AG04449 (cell line): Measurements from ENCODE around the gene NAV2.

Source experiments
- CTCF ChIA-PET: fragments of 350-600 bp; formaldehyde crosslinking; extraction: SDS; loops from one replicate; lab custom pipeline; 2021; ENCODE audit warnings: antibody characterized with exemption; lab: Yijun Ruan, JAX
- POLR2A ChIA-PET: fragments of 400-600, 350-600 bp; formaldehyde crosslinking; extraction: SDS; loops from one replicate; lab custom pipeline; 2020; ENCODE audit warnings: antibody characterized with exemption, inconsistent platforms; lab: Yijun Ruan, JAX
- DNase-seq: peaks from one replicate; pipeline ENCODE4 v3.0.0-alpha.2; 2010; ENCODE audit warnings: low read depth, low spot score
- H3K4me3 ChIP-seq: 2 replicates; pipeline ENCODE4 v1.5.1; 2011; ENCODE audit warnings: low read depth, mild to moderate bottlenecking, control low read depth, low read length
- TF ChIP-seq, protein P1 (sequence below): IDR thresholded peaks from one replicate; pipeline ENCODE4 v1.5.1; 2011; ENCODE audit warnings: mild to moderate bottlenecking, moderate library complexity, low read length, control low read depth, inconsistent platforms; ENCODE audit not compliant: insufficient read depth; ENCODE audit errors: missing control alignments

Gene NAV2

DNA sequence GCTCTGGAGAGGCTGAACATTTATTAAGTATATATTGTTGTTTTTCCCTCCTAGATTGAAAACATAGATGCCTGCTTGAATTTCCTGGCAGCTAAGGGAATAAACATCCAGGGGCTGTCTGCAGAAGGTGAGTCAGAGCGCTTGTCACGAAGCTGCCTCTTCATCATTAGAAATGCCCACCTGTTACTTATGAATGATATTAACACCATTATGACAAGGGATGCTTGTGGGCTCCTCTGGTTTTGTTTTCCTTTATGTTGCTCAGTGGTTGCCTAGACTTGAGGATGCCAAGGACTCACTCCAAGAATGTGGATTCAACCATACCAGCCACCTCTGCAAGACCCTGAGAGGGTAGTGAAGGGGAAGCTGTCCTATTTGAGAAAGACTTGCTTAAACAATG is 156.2 kb downstream of the NAV2 start:
- POLR2A ChIA-PET = no interaction called here
- TF ChIP-seq, protein P1, sequence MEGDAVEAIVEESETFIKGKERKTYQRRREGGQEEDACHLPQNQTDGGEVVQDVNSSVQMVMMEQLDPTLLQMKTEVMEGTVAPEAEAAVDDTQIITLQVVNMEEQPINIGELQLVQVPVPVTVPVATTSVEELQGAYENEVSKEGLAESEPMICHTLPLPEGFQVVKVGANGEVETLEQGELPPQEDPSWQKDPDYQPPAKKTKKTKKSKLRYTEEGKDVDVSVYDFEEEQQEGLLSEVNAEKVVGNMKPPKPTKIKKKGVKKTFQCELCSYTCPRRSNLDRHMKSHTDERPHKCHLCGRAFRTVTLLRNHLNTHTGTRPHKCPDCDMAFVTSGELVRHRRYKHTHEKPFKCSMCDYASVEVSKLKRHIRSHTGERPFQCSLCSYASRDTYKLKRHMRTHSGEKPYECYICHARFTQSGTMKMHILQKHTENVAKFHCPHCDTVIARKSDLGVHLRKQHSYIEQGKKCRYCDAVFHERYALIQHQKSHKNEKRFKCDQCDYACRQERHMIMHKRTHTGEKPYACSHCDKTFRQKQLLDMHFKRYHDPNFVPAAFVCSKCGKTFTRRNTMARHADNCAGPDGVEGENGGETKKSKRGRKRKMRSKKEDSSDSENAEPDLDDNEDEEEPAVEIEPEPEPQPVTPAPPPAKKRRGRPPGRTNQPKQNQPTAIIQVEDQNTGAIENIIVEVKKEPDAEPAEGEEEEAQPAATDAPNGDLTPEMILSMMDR = no peak
- no peak overlapping the region for H3K4me3 ChIP-seq
- no peak for DNase-seq
- CTCF ChIA-PET = interaction anchor here (0.9 to 4.1 kb wide), 3 partner anchors 8 to 127 kb away, joined by 3 to 12 read pairs (median 4); no protein-coding TSS in a partner anchor

DNA sequence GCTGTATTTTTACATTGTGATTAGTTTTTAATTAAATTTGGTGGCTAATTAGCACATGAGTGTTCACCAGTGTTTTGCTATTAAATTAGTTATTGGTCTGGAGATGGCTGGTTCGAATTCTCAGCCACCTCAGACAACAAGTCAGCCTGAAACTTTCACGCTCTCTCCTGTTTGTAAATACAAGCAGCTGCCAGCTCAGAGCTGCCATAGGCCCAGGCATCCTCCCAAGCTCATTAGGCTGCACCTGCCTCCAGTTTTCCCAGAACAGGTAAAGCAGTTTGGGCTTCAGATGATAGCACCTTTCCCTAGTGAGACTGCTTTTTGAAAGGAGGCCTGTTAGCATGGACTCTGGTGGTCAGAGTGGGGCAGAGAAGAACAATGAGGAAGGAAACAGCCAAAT is 156.8 kb downstream of the NAV2 start:
- TF ChIP-seq, protein P1 = no peak
- H3K4me3 ChIP-seq = no peak overlapping the region
- no peak for DNase-seq
- ChIA-PET CTCF (interaction anchor here (1.3 to 4.1 kb wide), 2 partner anchors 8 to 19 kb away, joined by 4 to 12 read pairs; no protein-coding TSS in a partner anchor), POLR2A (no interaction called here)

DNA sequence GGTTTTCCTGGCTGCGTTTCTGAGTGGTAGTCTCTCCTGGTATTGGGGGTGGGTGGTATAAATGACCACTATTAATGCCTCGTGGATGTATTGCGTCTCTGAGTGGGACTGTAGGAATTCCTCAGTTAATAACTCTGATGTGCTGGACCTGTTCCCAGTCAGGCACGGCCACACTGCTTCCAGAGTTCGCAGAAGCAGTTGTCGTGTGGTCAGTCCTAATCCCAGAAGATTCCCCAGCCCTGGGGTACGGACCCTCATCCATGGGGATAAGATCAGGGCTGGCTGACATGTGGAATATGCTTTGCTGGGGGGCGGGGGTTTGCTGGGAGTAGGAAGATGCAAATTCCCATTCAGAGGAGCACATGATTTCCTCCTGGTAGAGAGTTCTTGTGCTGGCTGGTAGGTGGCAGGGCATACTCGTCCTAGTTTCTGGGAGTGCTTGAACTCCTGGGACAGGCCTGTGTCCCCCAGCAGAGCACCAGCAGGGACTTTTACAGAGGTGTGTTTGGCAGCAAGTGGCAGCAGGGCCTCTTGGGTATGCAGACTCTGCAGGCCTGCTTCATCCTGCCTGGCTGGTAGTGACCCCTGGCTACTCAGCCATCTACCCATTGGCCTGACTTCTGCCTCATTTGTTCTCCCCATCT is 157.4 kb downstream of the NAV2 start:
- CTCF ChIA-PET = interaction anchor here (1.1 to 1.3 kb wide), 2 partner anchors 19 to 33 kb away, joined by 4 read pairs; no protein-coding TSS in a partner anchor
- TF ChIP-seq, protein P1 = no peak
- no peak overlapping the region for H3K4me3 ChIP-seq
- POLR2A ChIA-PET = no interaction called here
- DNase-seq = no peak

DNA sequence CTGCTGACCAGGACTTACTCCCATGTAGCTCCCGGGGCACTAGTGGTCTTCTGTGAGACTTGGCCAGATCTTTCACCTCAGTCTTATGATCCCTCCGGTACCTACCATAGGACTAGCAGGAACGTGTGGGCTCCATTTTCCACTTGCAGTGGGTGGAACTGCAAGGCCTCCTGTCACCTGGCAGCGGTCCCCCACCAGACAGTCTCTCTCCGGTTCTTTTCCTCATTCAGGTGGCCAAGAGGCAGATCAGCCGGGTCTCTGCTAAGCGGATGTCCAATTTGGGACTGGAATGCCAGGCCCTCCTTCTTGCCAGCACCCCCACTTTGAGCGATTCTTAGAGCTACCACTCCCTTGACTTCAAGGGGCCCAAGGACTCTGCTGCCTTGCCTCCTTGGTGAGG is 158.9 kb downstream of the NAV2 start:
- CTCF ChIA-PET = no interaction called here
- TF ChIP-seq, protein P1 = no peak

DNA sequence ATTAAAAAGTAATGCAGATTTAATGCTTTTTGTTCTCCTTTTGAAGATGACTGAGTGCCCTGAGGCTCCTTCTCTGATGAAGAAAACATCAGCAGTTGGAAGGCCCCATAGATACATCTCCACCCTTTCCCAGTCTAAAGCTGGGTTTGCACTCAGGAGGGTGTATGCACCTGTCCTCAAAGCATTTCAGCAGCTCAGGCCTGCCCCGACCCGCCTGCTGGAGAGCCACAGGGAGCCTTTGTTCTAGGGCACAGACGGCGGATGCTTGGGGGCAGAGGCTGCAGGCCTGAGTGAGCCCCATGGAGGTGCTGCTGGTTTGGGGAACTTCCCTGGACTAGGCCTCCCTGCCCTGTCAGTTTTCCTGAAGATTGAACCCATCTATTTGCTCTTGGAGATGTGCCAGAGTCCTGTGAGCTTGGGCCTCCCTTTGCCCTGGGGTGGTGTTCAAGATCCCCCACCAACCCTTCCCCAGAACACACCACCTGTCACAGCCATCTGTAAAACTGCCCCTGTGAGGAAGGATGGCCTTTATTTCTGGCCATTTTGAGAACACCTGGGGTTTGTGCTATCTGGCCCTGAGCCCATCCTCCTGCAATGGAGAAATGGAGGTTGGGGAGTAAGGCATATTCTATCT is 160.0 kb downstream of the NAV2 start:
- TF ChIP-seq, protein P1 = no peak
- POLR2A ChIA-PET = no interaction called here
- DNase-seq = no peak
- H3K4me3 ChIP-seq = no peak overlapping the region
- CTCF ChIA-PET = no interaction called here

More for the DNA sequence above, 158.9 kb downstream of the NAV2 start:
- POLR2A ChIA-PET = no interaction called here
- no peak overlapping the region for H3K4me3 ChIP-seq
- no peak for DNase-seq

DNA sequence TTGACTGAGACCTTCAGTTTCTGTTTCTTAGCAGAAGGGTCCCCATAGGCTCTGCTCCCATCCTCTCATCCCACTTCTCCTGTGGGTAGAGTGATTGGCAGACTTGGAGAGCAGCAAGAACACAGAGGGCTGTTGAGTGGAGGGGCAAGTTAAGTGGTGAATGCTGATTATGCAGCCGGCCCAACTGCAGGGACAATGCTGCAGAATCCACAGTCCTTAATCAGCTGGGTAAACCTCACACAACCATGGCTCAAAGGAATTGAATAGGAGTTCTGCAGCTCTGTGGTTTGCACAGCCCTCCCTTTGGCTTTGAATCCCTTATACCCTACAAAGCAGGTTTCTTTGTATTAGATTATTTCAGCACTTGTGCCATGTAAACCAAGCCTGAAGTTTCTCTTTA is 161.1 kb downstream of the NAV2 start:
- no peak overlapping the region for H3K4me3 ChIP-seq
- ChIA-PET CTCF (no interaction called here), POLR2A (no interaction called here)
- DNase-seq = no peak
- TF ChIP-seq, protein P1 = no peak
